Stimulated activated naive CD4-positive, alpha-beta T cell (primary cell): ENCODE results near the gene NEFH.
"Not testable (repeated sequence)": the region's sequence is repeated elsewhere in the genome, so short reads cannot be mapped to it uniquely, and the experiment has no call there.

Experiments used
- DNase-seq, 6 experiments: peaks; one replicate each; lab custom pipeline; 2025; lab: John Stamatoyannopoulos, UW

Gene NEFH

GRCh38 chr22:29479417-29480261 is at the start of gene NEFH:
TSS of gene NEFH (plus strand) at chr22:29480218. CDS start at chr22:29480263, 45 bp downstream.
- no peak for DNase-seq

- DNase-seq: no peak
Observed at GRCh38 chr22:29431986-29432385, 48.0 kb upstream of the NEFH start.

GRCh38 chr22:29433856-29434255 is 46.2 kb upstream of the NEFH start:
- DNase-seq: no peak

- no peak for DNase-seq
Observed at GRCh38 chr22:29434288-29434687, 45.7 kb upstream of the NEFH start.

- DNase-seq: no peak
Observed at GRCh38 chr22:29435236-29436136, 44.5 kb upstream of the NEFH start.

- DNase-seq: not testable (repeated sequence)
Observed at GRCh38 chr22:29438283-29438682, 41.7 kb upstream of the NEFH start, which contains the start of gene RFPL1. TSS of gene RFPL1 (plus strand) at chr22:29438583.

- DNase-seq: no peak
Observed at GRCh38 chr22:29442976-29443375, 37.0 kb upstream of the NEFH start.

- DNase-seq: no peak
Observed at GRCh38 chr22:29443452-29443851, 36.6 kb upstream of the NEFH start.

- DNase-seq: no peak
Observed at GRCh38 chr22:29443861-29444792, 35.9 kb upstream of the NEFH start.

GRCh38 chr22:29445508-29445907 is 34.5 kb upstream of the NEFH start:
- no peak for DNase-seq

- DNase-seq: no peak
Observed at GRCh38 chr22:29447906-29448305, 32.1 kb upstream of the NEFH start.

GRCh38 chr22:29449296-29449875 is 30.6 kb upstream of the NEFH start:
- no peak for DNase-seq

GRCh38 chr22:29450222-29450621 is 29.8 kb upstream of the NEFH start:
- DNase-seq: no peak

GRCh38 chr22:29451863-29452262 is 28.2 kb upstream of the NEFH start:
- no peak for DNase-seq

- DNase-seq: no peak
Observed at GRCh38 chr22:29454276-29454675, 25.7 kb upstream of the NEFH start.

- no peak for DNase-seq
Observed at GRCh38 chr22:29456211-29456671, 23.8 kb upstream of the NEFH start.

- peak in 1 of 6 experiments; percentile 2 for DNase-seq
Observed at GRCh38 chr22:29457730-29458129, 22.3 kb upstream of the NEFH start.

GRCh38 chr22:29458551-29458950 is 21.5 kb upstream of the NEFH start:
- no peak for DNase-seq

- DNase-seq: no peak
Observed at GRCh38 chr22:29459773-29460172, 20.2 kb upstream of the NEFH start.

- no peak for DNase-seq
Observed at GRCh38 chr22:29461263-29461662, 18.8 kb upstream of the NEFH start.

GRCh38 chr22:29463629-29464028 is 16.4 kb upstream of the NEFH start:
- DNase-seq: no peak
